GM12878 (cell line): ENCODE data around the gene ACADVL. TPM values are rescaled to one million over a fixed set of nuclear protein-coding genes. Genes with fewer than 3 reads are reported as not detected.

Experiments used
- ATAC-seq: fragments of 200-7000 bp; cut with Tn5 transposase; 3 replicates; pipeline ENCODE4 v1.9.1; 2020; ENCODE audit warnings: mild to moderate bottlenecking, moderate library complexity
- BruUV-seq: library from RNA; stranded (reverse); fragments of 400-500 nt; replicated peaks from 2 replicates; lab custom pipeline; 2021; lab: Mats Ljungman, UMichigan
- CTCF ChIA-PET: fragments of 300-600 bp; sonication (Branson Sonifier 250); formaldehyde crosslinking; extraction: SDS; loops from one replicate; lab custom pipeline; 2021; ENCODE audit warnings: inconsistent platforms; lab: Yijun Ruan, JAX
- POLR2A ChIA-PET: fragments of 350-600 bp; formaldehyde crosslinking; extraction: SDS; loops from one replicate; lab custom pipeline; 2021; ENCODE audit warnings: inconsistent platforms; lab: Charles Lee
- RAD21 ChIA-PET: fragments of 300-600 bp; sonication (Branson Sonifier 250); formaldehyde crosslinking; loops from one replicate; lab custom pipeline; 2023; ENCODE audit warnings: antibody characterized with exemption; ENCODE audit not compliant: unreplicated experiment; lab: Charles Lee
- SMC1A ChIA-PET: fragments of 300-600 bp; sonication (Branson Sonifier 250); formaldehyde crosslinking; loops from one replicate; lab custom pipeline; 2023; ENCODE audit not compliant: unreplicated experiment, uncharacterized antibody; lab: Charles Lee
- DNase-seq: peaks from one replicate; pipeline ENCODE4 v3.0.0-alpha.2; 2011; ENCODE audit warnings: low read depth, low spot score
- FAIRE-seq: peaks from 3 replicates; lab custom pipeline; 2011; peaks lifted over from hg19 to GRCh38; lab: Jason Lieb, UNC
- H2AFZ ChIP-seq: 2 replicates; pipeline ENCODE4 v1.6.0; 2011; ENCODE audit warnings: low read depth, low read length, control low read depth; ENCODE audit not compliant: control insufficient read depth
- H3K27ac ChIP-seq: 2 replicates; pipeline ENCODE4 v1.5.1; 2011; ENCODE audit warnings: control low read depth; ENCODE audit not compliant: control insufficient read depth, insufficient read depth
- H3K27me3 ChIP-seq, 2 experiments: replicated peaks in 1 of 2; 2 replicates each; pipeline versions ENCODE4 v1.6.0 to v1.6.1; 2011; ENCODE audit warnings: low read length in 1 of 2; ENCODE audit not compliant: control insufficient read depth in 2 of 2, insufficient read depth in 2 of 2
- H3K36me3 ChIP-seq, 2 experiments: 2 replicates each; pipeline ENCODE4 v1.5.1; 2011; ENCODE audit warnings: low read length in 1 of 2; ENCODE audit not compliant: control insufficient read depth in 2 of 2, insufficient read depth in 2 of 2
- H3K4me1 ChIP-seq: 2 replicates; pipeline ENCODE4 v1.6.1; 2011; ENCODE audit warnings: mild to moderate bottlenecking, low read length, moderate library complexity, mixed read lengths; ENCODE audit not compliant: control insufficient read depth, insufficient read depth
- H3K4me2 ChIP-seq: 2 replicates; pipeline ENCODE4 v1.6.0; 2011; ENCODE audit warnings: control low read depth; ENCODE audit not compliant: control insufficient read depth, insufficient read depth
- H3K4me3 ChIP-seq: fragments of 200-600 bp; sonication (generic); 2 replicates; pipeline ENCODE4 v1.5.1; 2016
- H3K79me2 ChIP-seq: 2 replicates; pipeline ENCODE4 v1.6.0; 2011; ENCODE audit warnings: low read length; ENCODE audit not compliant: control insufficient read depth, insufficient read depth
- H3K9ac ChIP-seq: 2 replicates; pipeline ENCODE4 v1.8.0; 2011; ENCODE audit warnings: low read length, control low read depth, mixed read lengths; ENCODE audit not compliant: control insufficient read depth, insufficient read depth
- H3K9me3 ChIP-seq: replicated peaks from 3 replicates; pipeline ENCODE4 v1.5.1; 2011; ENCODE audit warnings: mild to moderate bottlenecking, low read length; ENCODE audit not compliant: control insufficient read depth, insufficient read depth
- H4K20me1 ChIP-seq: 2 replicates; pipeline ENCODE4 v1.6.0; 2011; ENCODE audit not compliant: control insufficient read depth, insufficient read depth
- CBX5 ChIP-seq: sonication (generic); IDR thresholded peaks from 2 replicates; pipeline ENCODE4 v1.6.1; 2016; ENCODE audit warnings: low read depth, moderate library complexity, mild to moderate bottlenecking, inconsistent platforms
- CEBPB ChIP-seq, 2 experiments: fragments of 150-350 bp in 1 of 2; IDR thresholded peaks; 2 replicates each; pipeline ENCODE4 v1.6.1; 2012 to 2014; ENCODE audit warnings: low read depth in 2 of 2, low read length in 2 of 2, borderline replicate concordance in 1 of 2, inconsistent platforms in 1 of 2
- CHD4 ChIP-seq: fragments of 200-600 bp; sonication (generic); IDR thresholded peaks from 2 replicates; pipeline ENCODE4 v1.6.1; 2016; ENCODE audit warnings: mild to moderate bottlenecking
- FOXM1 ChIP-seq: IDR thresholded peaks from 2 replicates; pipeline ENCODE4 v1.6.1; 2012; ENCODE audit warnings: low read depth, mild to moderate bottlenecking, inconsistent platforms, low read length, moderate library complexity
- MAX ChIP-seq: IDR thresholded peaks from 2 replicates; pipeline ENCODE4 v1.6.1; 2012; ENCODE audit warnings: low read depth, low read length, improper control_type of control experiment
- NR2F1 ChIP-seq: fragments of 450-650 bp; conservative IDR thresholded peaks from 2 replicates; pipeline ENCODE4 v1.6.1; 2017; ENCODE audit warnings: mild to moderate bottlenecking
- POLR2AphosphoS5 ChIP-seq: IDR thresholded peaks from 2 replicates; pipeline ENCODE4 v1.6.1; 2011; ENCODE audit warnings: mild to moderate bottlenecking, low read length, inconsistent platforms
- PRDM15 ChIP-seq: fragments of 450-650 bp; formaldehyde crosslinking; IDR thresholded peaks from 2 replicates; pipeline ENCODE4 v1.4.0; 2020; ENCODE audit warnings: mild to moderate bottlenecking, moderate library complexity
- RB1 ChIP-seq: fragments of 450-650 bp; formaldehyde crosslinking; IDR thresholded peaks from 2 replicates; pipeline ENCODE4 v1.6.1; 2017; ENCODE audit warnings: mild to moderate bottlenecking, borderline replicate concordance
- SMC3 ChIP-seq: IDR thresholded peaks from 2 replicates; pipeline ENCODE4 v1.6.1; 2011; ENCODE audit warnings: low read length, improper control_type of control experiment, borderline replicate concordance
- YY1 ChIP-seq: IDR thresholded peaks from 2 replicates; pipeline ENCODE4 v1.6.1; 2011; ENCODE audit warnings: low read depth, mild to moderate bottlenecking, low read length
- ZBTB4 ChIP-seq: fragments of 450-650 bp; formaldehyde crosslinking; IDR thresholded peaks from 2 replicates; pipeline ENCODE4 v1.4.0; 2022; ENCODE audit warnings: mild to moderate bottlenecking, moderate library complexity
- ZBTB40 ChIP-seq: fragments of 450-650 bp; IDR thresholded peaks from 2 replicates; pipeline ENCODE4 v1.6.1; 2016; ENCODE audit warnings: mild to moderate bottlenecking, moderate library complexity, borderline replicate concordance
- WGBS: methylation state at CpG from one replicate; pipeline ENCODE4 v1.1.6; 2016; ENCODE audit warnings: low lambda C conversion rate; ENCODE audit not compliant: insufficient replicate concordance, insufficient coverage; ENCODE audit errors: missing lambda C conversion rate; 5-methylcytosine and 5-hydroxymethylcytosine counted together
- in situ Hi-C: fragments of 300-500 bp; cut with MboI; formaldehyde crosslinking; loops from 9 replicates; pipeline ENCODE4 v1.14.3; 2018; ENCODE audit warnings: mixed read lengths
- intact Hi-C: fragments of 100-400 bp; cut with micrococcal nuclease; formaldehyde crosslinking; loops from one replicate; pipeline ENCODE4 v1.14.2; 2022; ENCODE audit not compliant: unreplicated experiment
- polyA plus RNA-seq, 11 experiments: library from polyadenylated mRNA; depleted of rRNA in 4 of 11; unstranded in 6 of 11; stranded (reverse) in 5 of 11; fragments of >200 nt; fragmentation: Nextera tagmentation in 4 of 11; fragmentation: Illumina TruSeq in 1 of 11; extraction: Ambion mirVana in 4 of 11; extraction: Trizol in 1 of 11; gene quantifications; 1 replicate in 1 of 11; 2 replicates in 10 of 11; pipeline versions ENCODE4 v1.2.1 to v1.2.3, GENCODE V29; 2011 to 2016; ENCODE audit warnings: inconsistent platforms in 2 of 11, missing spikeins in 2 of 11, low read depth in 1 of 11
- total RNA-seq, 4 experiments: library from RNA; depleted of rRNA in 3 of 4; stranded (reverse); fragments of >200 nt in 3 of 4; fragmentation: Illumina TruSeq in 1 of 4; extraction: Trizol in 1 of 4; gene quantifications; 2 replicates each; pipeline versions ENCODE4 v1.2.1 to v1.2.3, GENCODE V29; 2013 to 2021

ACADVL gene
- total and polyA plus RNA-seq, 10 of the 15 experiments (the other 5 are each of a cell fraction or from before 2014, with no cell fraction given) = 25.4 to 232 (median 180) TPM

GRCh38 chr17:7236808-7237207 lies 17.1 kb downstream of the ACADVL start:
- peaks cover 32% of the 10 kb centered on the region for H3K4me1 ChIP-seq
- H3K9ac ChIP-seq = no peak overlapping the region
- TF ChIP-seq POLR2AphosphoS5 (no peak), SMC3 (no peak), RB1 (no peak), MAX (no peak), PRDM15 (CRISPR knock-in tag) (no peak), ZBTB40 (no peak), CHD4 (no peak), YY1 (no peak), CBX5 (no peak), FOXM1 (no peak), ZBTB4 (CRISPR knock-in tag) (no peak), CEBPB (IDR thresholded peaks at IDR 0.05; ENCODE audit: borderline replicate concordance in 1 of 2, low read depth in 2 of 2, low read length in 2 of 2) (no peak), NR2F1 (no peak)
- ATAC-seq (no peak), FAIRE-seq (no peak), DNase-seq (no peak)
- CTCF ChIA-PET = interaction anchor here (0.5 to 1.5 kb wide), 2 partner anchors 16 to 56 kb away, joined by 3 to 9 read pairs; partner anchors contain the start of genes ACADVL and DLG4
- in situ Hi-C loops = no loop called here
- H2AFZ ChIP-seq = no peak overlapping the region
- H3K27ac ChIP-seq = no peak overlapping the region
- H3K36me3 ChIP-seq = peaks cover 6 to 14% of the 10 kb centered on the region in 2 experiments
- BruUV-seq = no TSS peak
- H3K79me2 ChIP-seq = peaks cover 68% of the 10 kb centered on the region
- RAD21 ChIA-PET = interaction anchor here (1.2 to 1.6 kb wide), 2 partner anchors 13 to 17 kb away, joined by 3 to 7 read pairs; partner anchors contain the start of genes ACADVL and DLG4
- no peaks in the 10 kb centered on the region for H3K27me3 ChIP-seq
- WGBS = 89% methylated on average over 6 of the region's 6 CpGs
- intact Hi-C loops = no loop called here
- peak overlapping the region; percentile 70; the same call in 1 of the 2 replicates for H3K4me3 ChIP-seq
- H3K4me2 ChIP-seq = peak overlapping the region; percentile 49; the same call in 1 of the 2 replicates
- SMC1A ChIA-PET = no interaction called here
- no peaks in the 10 kb centered on the region for H3K9me3 ChIP-seq
- POLR2A ChIA-PET = interaction anchor here (0.8 to 7.3 kb wide), 5 partner anchors 14 to 199 kb away, joined by 3 to 99 read pairs (median 3); partner anchors contain the start of genes ACADVL, CTDNEP1, DLG4 and ELP5
- no peaks in the 10 kb centered on the region for H4K20me1 ChIP-seq
